Ovary (tissue), 9 donors: Measurements from ENCODE around the gene INTS6. TPM values are rescaled to one million over a fixed set of nuclear protein-coding genes. Genes with fewer than 3 reads are reported as not detected.

Experiments used
- DNase-seq, 5 donors: peaks; one replicate each; pipeline ENCODE4 v3.0.0-alpha.2; 2019 to 2020
- H3K27ac ChIP-seq, 2 donors: fragments of 200-600 bp; one replicate each; pipeline versions ENCODE4 v1.5.1 to v1.8.0; 2019 to 2022
- H3K27me3 ChIP-seq: fragments of 200-600 bp; one replicate; pipeline ENCODE4 v1.8.0; 2022
- H3K36me3 ChIP-seq: fragments of 200-600 bp; sonication (generic); one replicate; pipeline ENCODE4 v1.5.1; 2019
- H3K4me1 ChIP-seq: one replicate; pipeline ENCODE4 v1.8.1; 2013; ENCODE audit warnings: mild to moderate bottlenecking, moderate library complexity; ENCODE audit not compliant: insufficient read depth
- H3K4me3 ChIP-seq: fragments of 200-600 bp; sonication (generic); one replicate; pipeline ENCODE4 v1.5.1; 2017
- H3K9me3 ChIP-seq, 2 donors: fragments of 200-600 bp in 1 of 2; sonication (generic) in 1 of 2; one replicate each; pipeline versions ENCODE4 v1.5.1 to v1.8.1; 2013 to 2019; ENCODE audit warnings: mild to moderate bottlenecking in 1 of 2, moderate library complexity in 1 of 2
- EP300 ChIP-seq: sonication (generic); formaldehyde crosslinking; IDR thresholded peaks from one replicate; pipeline ENCODE4 v1.6.1; 2017; ENCODE audit warnings: antibody characterized with exemption
- POLR2A ChIP-seq: fragments of 450-650 bp; IDR thresholded peaks from one replicate; pipeline ENCODE4 v1.6.1; 2017; ENCODE audit warnings: antibody characterized with exemption, mild to moderate bottlenecking, moderate library complexity
- WGBS, 3 donors: extraction: QIAGEN DNeasy Blood & Tissue Kit in 1 of 3; methylation state at CpG; one replicate each; pipeline versions ENCODE4 v1.1.5 to v1.1.7; 2013 to 2017; 5-methylcytosine and 5-hydroxymethylcytosine counted together
- intact Hi-C, 4 donors: fragments of 100-400 bp; cut with DNase I; formaldehyde crosslinking; loops; one replicate each; pipeline versions ENCODE4 v1.11.0 to v1.15.1; 2022 to 2023
- polyA plus RNA-seq, 2 donors: library from polyadenylated mRNA; stranded (reverse); fragments of 200-250 nt in 1 of 2; fragments of 350-450 nt in 1 of 2; fragmentation: Illumina TruSeq in 1 of 2; extraction: RNeasy Lipid Tissue Mini Kit (QIAGEN cat#74804) in 1 of 2; gene quantifications; one replicate each; pipeline ENCODE4 v1.2.3, GENCODE V29; 2013 to 2014
- total RNA-seq, 7 donors: library from RNA; depleted of rRNA in 2 of 7; stranded (reverse); fragments of >200 nt in 2 of 7; fragmentation: NEBNext Ultra II Directional in 3 of 7; extraction: Animal tissue kit (Norgen Biotek cat#: 25700) in 3 of 7; gene quantifications; one replicate each; pipeline versions ENCODE4 v1.1.0 to v1.2.4, GENCODE V29; 2016 to 2023
- TF ChIP-seq, protein P1 (sequence below), 3 donors: fragments of 450-650 bp in 2 of 3; fragments of 200-600 bp in 1 of 3; IDR thresholded peaks; one replicate each; pipeline versions ENCODE4 v1.5.1 to v1.8.0; 2016 to 2022; ENCODE audit warnings: antibody characterized with exemption in 3 of 3, mild to moderate bottlenecking in 1 of 3
- donor health status: DM: no; HTN: no; CAD: no; lungs with moderate emphysema.
- donor health status: DM: no; HTN: no; CAD: no.
- donor health status: Bipolar disorder and iron deficiency.
- donor health status: DM: yes; HTN: yes; CAD: no.
- donor health status: DM: no; HTN: no; CAD: no.
- donor health status: DM: yes; HTN: yes; CAD: no.

INTS6 gene
- total and polyA plus RNA-seq, 9 donors, result 11.2 to 38.9 (median 29.2) TPM

DNA sequence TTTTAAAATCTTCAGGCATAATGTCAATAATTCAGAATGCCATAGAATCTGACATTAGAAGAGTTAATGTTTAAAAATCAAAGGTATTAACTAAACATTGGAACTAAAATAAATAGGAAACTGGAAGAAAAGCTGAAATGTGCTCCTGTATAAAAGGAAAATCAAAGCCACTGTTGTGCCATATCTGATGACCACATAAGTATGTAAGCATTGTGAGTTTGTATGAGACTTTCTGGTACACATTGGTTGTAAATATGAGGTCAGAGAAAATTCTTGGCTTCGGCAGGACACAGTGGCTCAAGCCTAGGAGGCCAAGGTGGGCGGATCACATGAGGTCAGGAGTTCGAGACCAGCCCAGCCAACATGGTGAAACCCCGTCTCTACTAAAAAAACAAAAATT, 48.3 kb upstream of the INTS6 start:
- Histone ChIP-seq H3K4me3 (no peak overlapping the region), H3K36me3 (no peaks in the 10 kb centered on the region), H3K27ac (no peak overlapping the region), H3K9me3 (no peaks in the 10 kb centered on the region), H3K4me1 (no peaks in the 10 kb centered on the region), H3K27me3 (no peaks in the 10 kb centered on the region)
- no peak for DNase-seq
- intact Hi-C loops, result no loop called here
- 69 to 82% (median 74%) methylated on average over 4 of the region's 4 CpGs for WGBS, 3 donors
- TF ChIP-seq POLR2A (no peak), EP300 (no peak)
- TF ChIP-seq, protein P1, sequence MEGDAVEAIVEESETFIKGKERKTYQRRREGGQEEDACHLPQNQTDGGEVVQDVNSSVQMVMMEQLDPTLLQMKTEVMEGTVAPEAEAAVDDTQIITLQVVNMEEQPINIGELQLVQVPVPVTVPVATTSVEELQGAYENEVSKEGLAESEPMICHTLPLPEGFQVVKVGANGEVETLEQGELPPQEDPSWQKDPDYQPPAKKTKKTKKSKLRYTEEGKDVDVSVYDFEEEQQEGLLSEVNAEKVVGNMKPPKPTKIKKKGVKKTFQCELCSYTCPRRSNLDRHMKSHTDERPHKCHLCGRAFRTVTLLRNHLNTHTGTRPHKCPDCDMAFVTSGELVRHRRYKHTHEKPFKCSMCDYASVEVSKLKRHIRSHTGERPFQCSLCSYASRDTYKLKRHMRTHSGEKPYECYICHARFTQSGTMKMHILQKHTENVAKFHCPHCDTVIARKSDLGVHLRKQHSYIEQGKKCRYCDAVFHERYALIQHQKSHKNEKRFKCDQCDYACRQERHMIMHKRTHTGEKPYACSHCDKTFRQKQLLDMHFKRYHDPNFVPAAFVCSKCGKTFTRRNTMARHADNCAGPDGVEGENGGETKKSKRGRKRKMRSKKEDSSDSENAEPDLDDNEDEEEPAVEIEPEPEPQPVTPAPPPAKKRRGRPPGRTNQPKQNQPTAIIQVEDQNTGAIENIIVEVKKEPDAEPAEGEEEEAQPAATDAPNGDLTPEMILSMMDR (IDR thresholded peaks at IDR 0.05), result no peak

DNA sequence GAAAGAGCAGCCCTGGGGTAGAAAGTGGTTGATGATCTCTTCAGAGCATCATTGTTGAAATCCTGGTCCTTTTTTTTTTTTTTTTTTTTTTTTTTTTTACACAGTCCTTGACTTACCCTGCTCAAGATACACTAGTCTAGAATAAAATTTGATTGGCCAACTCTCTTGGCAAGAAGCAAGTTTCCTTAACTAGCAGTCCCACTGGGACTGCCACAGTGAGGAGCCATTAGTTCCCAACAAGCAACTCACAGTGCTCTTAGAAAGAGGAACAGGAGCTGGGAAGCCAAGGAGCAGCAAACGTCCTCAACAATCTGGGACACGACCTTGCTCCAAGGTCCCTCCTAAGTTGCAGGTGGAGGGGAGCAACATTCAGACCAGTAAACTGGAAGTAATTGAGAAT, 47.9 kb upstream of the INTS6 start:
- H3K27me3 ChIP-seq, result no peaks in the 10 kb centered on the region
- TF ChIP-seq EP300, result no peak
- no peak for TF ChIP-seq POLR2A
- TF ChIP-seq, protein P1 (IDR thresholded peaks at IDR 0.05), result no peak
- DNase-seq, result no peak
- H3K36me3 ChIP-seq, result no peaks in the 10 kb centered on the region
- WGBS, 3 donors, result 32 to 45% (median 40%) methylated on average over 2 of the region's 2 CpGs
- H3K9me3 ChIP-seq, result no peaks in the 10 kb centered on the region
- intact Hi-C loops, result no loop called here
- H3K4me3 ChIP-seq, result no peak overlapping the region
- H3K27ac ChIP-seq, result no peak overlapping the region
- H3K4me1 ChIP-seq, result no peaks in the 10 kb centered on the region

DNA sequence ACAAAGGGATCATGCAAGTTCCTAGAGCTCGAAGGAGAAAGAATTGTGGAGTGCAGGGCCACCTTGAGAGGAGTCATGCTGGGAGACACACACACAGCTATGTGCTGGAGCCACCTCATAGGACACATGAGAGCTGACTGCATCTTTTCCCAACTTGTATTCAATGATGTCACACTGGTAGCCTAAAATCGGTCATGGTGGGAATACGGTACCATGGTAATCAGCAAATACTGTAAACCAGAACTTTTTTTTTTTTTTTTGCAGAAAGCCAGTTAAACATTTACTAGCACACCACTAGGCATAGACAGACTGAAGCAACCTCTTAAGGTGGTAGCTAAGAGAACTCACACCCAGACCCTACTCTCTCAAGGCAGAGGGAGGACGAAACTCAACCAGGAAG, 47.0 kb upstream of the INTS6 start:
- 86 to 94% (median 92%) methylated on average over 4 of the region's 4 CpGs for WGBS, 3 donors
- TF ChIP-seq, protein P1 (IDR thresholded peaks at IDR 0.05), result no peak
- TF ChIP-seq EP300, result no peak
- no peak for DNase-seq
- H3K9me3 ChIP-seq, result no peaks in the 10 kb centered on the region
- no peak overlapping the region for H3K27ac ChIP-seq
- no peaks in the 10 kb centered on the region for H3K36me3 ChIP-seq
- intact Hi-C loops, result no loop called here
- no peak overlapping the region for H3K4me3 ChIP-seq
- H3K4me1 ChIP-seq, result no peaks in the 10 kb centered on the region
- H3K27me3 ChIP-seq, result no peaks in the 10 kb centered on the region

DNA sequence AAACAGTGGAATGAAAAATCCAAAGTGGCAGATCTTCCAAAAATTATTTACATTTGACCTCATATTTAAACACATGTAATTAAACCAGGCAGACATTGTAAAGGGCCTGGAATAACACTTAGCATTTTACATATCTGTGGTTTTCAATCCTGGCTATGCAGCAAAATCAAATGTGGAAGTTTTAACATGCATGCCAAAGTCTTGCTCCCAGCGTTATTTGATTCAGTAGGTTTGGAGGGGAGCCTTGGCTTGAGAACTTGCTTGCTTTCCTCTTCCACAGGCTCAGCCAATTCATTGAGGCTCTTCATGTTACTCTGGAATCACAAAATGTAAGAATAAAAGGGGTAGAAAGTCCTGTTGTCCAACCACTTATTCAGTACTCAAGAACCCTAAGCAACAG, 42.5 kb upstream of the INTS6 start:
- WGBS, 3 donors, result 22 to 41% (median 31%) methylated on average over 1 of the region's 1 CpG
- TF ChIP-seq EP300 (no peak), POLR2A (no peak)
- TF ChIP-seq, protein P1 (IDR thresholded peaks at IDR 0.05), result no peak
- intact Hi-C loops, result no loop called here

DNA sequence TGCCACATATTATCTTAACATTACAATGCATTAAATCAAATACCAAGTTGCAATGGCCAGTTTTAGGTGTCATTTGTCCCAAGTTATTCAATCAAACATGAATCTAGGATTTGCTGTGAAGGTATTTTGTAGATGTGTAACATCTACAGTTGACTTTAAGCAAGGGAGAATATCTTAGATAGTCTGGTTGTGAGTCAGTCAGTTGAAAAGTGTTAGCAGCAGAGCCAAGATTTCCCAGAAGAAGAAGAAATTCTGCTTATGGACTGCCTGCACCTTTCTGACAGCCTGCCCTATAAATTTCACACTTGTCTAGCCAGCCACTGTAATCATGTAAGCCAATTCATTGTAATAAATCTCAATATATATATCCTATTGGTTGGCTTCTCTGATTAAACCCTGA, 41.3 kb upstream of the INTS6 start:
- Histone ChIP-seq H3K27me3 (no peaks in the 10 kb centered on the region), H3K27ac (no peak overlapping the region), H3K4me1 (no peaks in the 10 kb centered on the region), H3K4me3 (no peak overlapping the region), H3K9me3 (no peaks in the 10 kb centered on the region), H3K36me3 (no peaks in the 10 kb centered on the region)
- no peak for TF ChIP-seq POLR2A
- TF ChIP-seq EP300, result no peak
- TF ChIP-seq, protein P1 (IDR thresholded peaks at IDR 0.05), result no peak
- DNase-seq, result no peak
- intact Hi-C loops, result no loop called here

More for the DNA sequence above, 42.5 kb upstream of the INTS6 start:
- DNase-seq, result no peak
- H3K27ac ChIP-seq, result no peak overlapping the region
- no peaks in the 10 kb centered on the region for H3K36me3 ChIP-seq
- H3K27me3 ChIP-seq, result no peaks in the 10 kb centered on the region
- H3K4me3 ChIP-seq, result no peak overlapping the region
- no peaks in the 10 kb centered on the region for H3K4me1 ChIP-seq
- no peaks in the 10 kb centered on the region for H3K9me3 ChIP-seq
